Spleen (tissue), 11 donors: ENCODE results near the gene PPP1R9B. TPM values are rescaled to one million over a fixed set of nuclear protein-coding genes. Genes with fewer than 3 reads are reported as not detected.

Experiments
- DNase-seq: peaks from one replicate; pipeline ENCODE4 v3.0.0-alpha.2; 2020
- H3K27ac ChIP-seq, 8 donors: fragments of 200-600 bp; sonication (generic) in 7 of 8; 1 replicate in 4 of 8; 2 replicates in 4 of 8; pipeline versions ENCODE4 v1.5.0 to v1.8.0; 2016 to 2021; ENCODE audit warnings: inconsistent platforms in 4 of 8, mild to moderate bottlenecking in 4 of 8, moderate library complexity in 1 of 8
- H3K27me3 ChIP-seq, 7 donors: fragments of 200-600 bp; sonication (generic) in 6 of 7; replicated peaks in 1 of 7; 1 replicate in 4 of 7; 2 replicates in 3 of 7; pipeline versions ENCODE4 v1.5.0 to v1.8.0; 2016 to 2021; ENCODE audit warnings: inconsistent platforms in 3 of 7, mild to moderate bottlenecking in 1 of 7
- H3K36me3 ChIP-seq, 6 donors: fragments of 200-600 bp; sonication (generic) in 5 of 6; 1 replicate in 4 of 6; 2 replicates in 2 of 6; pipeline versions ENCODE4 v1.5.0 to v1.8.0; 2016 to 2021; ENCODE audit warnings: inconsistent platforms in 2 of 6
- H3K4me1 ChIP-seq, 6 donors: fragments of 200-600 bp; sonication (generic) in 5 of 6; 1 replicate in 3 of 6; 2 replicates in 3 of 6; pipeline versions ENCODE4 v1.5.0 to v1.8.0; 2016 to 2021; ENCODE audit warnings: inconsistent platforms in 3 of 6
- H3K4me3 ChIP-seq, 8 donors: fragments of 200-600 bp; sonication (generic) in 7 of 8; 1 replicate in 4 of 8; 2 replicates in 4 of 8; pipeline versions ENCODE4 v1.5.0 to v1.8.0; 2016 to 2021; ENCODE audit warnings: inconsistent platforms in 4 of 8, mild to moderate bottlenecking in 4 of 8, moderate library complexity in 2 of 8
- H3K9me3 ChIP-seq, 8 donors: fragments of 200-600 bp; sonication (generic) in 7 of 8; 1 replicate in 4 of 8; 2 replicates in 4 of 8; pipeline versions ENCODE4 v1.5.0 to v1.8.0; 2016 to 2021; ENCODE audit warnings: inconsistent platforms in 4 of 8
- POLR2A ChIP-seq, 3 donors: fragments of 450-650 bp; IDR thresholded peaks; one replicate each; pipeline ENCODE4 v1.5.1; 2017; ENCODE audit warnings: antibody characterized with exemption in 3 of 3, mild to moderate bottlenecking in 1 of 3
- POLR2AphosphoS5 ChIP-seq, 3 donors: sonication (generic); formaldehyde crosslinking; IDR thresholded peaks; one replicate each; pipeline ENCODE4 v1.5.1; 2017; ENCODE audit warnings: antibody characterized with exemption in 3 of 3
- WGBS, 5 donors: extraction: QIAGEN DNeasy Blood & Tissue Kit in 3 of 5; methylation state at CpG; one replicate each; pipeline versions ENCODE4 v1.1.5 to v1.1.7; 2013 to 2018; 5-methylcytosine and 5-hydroxymethylcytosine counted together
- intact Hi-C: fragments of 100-400 bp; cut with DNase I; formaldehyde crosslinking; loops from one replicate; pipeline ENCODE4 v1.15.0; 2023; ENCODE audit warnings: low total_unique reads
- polyA plus RNA-seq, 3 donors: library from polyadenylated mRNA; stranded (reverse); fragments of 200-250 nt; gene quantifications; one replicate each; pipeline ENCODE4 v1.2.1, GENCODE V29; 2013
- total RNA-seq, 7 donors: library from RNA; depleted of rRNA in 3 of 7; stranded (reverse); fragments of >200 nt in 3 of 7; fragmentation: NEBNext Ultra II Directional in 4 of 7; extraction: Animal tissue kit (Norgen Biotek cat#: 25700) in 4 of 7; gene quantifications; one replicate each; pipeline versions ENCODE4 v1.1.0 to v1.2.1, GENCODE V29; 2016 to 2021
- TF ChIP-seq, protein P1 (sequence below), 11 experiments: fragments of 200-600 bp in 7 of 11; fragments of 450-650 bp in 4 of 11; sonication (generic) in 4 of 11; IDR thresholded peaks in 8 of 11; conservative IDR thresholded peaks in 3 of 11; 1 replicate in 7 of 11; 2 replicates in 4 of 11; pipeline versions ENCODE4 v1.4.0 to v1.8.0; 2016 to 2021; ENCODE audit warnings: antibody characterized with exemption in 11 of 11, inconsistent platforms in 4 of 11, mild to moderate bottlenecking in 1 of 11
- donor health status: healthy with polysubstance abuse.
- donor health status: DM: no; HTN: no; CAD: no; lungs with moderate emphysema.
- donor health status: DM: no; HTN: no; CAD: no.
- donor health status: Bipolar disorder and iron deficiency.
- donor health status: healthy.
- donor health status: DM: no; HTN: no; CAD: no.
- donor health status: DM: yes; HTN: yes; CAD: no.

The PPP1R9B gene
- total and polyA plus RNA-seq, 10 donors: 30.0 to 136 (median 86.2) TPM

DNA sequence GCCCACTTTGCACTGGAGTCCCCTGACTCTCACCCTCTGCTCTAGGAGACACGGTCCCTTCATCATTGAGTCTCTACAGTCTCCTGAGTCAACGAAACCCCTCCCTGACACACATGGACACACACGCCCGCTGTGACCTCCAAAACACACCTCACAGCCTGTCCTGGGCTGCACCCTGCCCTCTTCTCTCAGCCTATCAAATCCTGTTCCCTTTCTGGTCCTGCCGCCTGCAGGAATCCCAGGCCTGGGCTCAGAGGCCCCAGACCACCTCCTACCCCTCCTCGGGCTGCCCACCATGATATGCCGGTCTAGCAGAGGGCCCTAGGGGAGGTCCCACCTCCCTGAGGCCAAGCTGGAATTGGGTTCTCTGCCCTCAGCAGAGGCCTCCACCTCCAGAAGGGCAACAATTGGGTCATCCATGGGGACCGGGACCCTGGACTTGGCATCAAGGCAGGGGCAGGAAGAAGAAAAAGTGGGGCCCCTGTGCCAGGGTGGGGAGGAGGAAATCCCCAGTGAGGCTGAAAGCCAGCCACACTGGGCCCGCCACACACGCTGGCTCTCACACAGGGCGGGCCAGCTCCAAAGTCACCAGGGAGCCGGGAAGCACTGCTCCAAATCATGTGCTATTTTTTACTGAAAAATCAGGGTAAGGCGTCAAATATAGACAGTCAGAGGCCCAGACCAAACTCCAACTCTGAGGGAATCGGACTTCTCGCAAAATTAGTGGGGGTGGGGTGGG lies 3.4 kb downstream of the PPP1R9B start:
- peaks cover 46 to 90% (median 75%) of the 10 kb centered on the region in 6 donors for H3K4me1 ChIP-seq
- no peaks in the 10 kb centered on the region for H3K9me3 ChIP-seq
- intact Hi-C loops: no loop called here
- 23 to 45% (median 34%) methylated on average over 15 of the region's 15 CpGs for WGBS, 5 donors
- no peaks in the 10 kb centered on the region for H3K27me3 ChIP-seq
- peak overlapping the region; percentile 83 to 98 (median 88) for H3K4me3 ChIP-seq
- TF ChIP-seq, protein P1, sequence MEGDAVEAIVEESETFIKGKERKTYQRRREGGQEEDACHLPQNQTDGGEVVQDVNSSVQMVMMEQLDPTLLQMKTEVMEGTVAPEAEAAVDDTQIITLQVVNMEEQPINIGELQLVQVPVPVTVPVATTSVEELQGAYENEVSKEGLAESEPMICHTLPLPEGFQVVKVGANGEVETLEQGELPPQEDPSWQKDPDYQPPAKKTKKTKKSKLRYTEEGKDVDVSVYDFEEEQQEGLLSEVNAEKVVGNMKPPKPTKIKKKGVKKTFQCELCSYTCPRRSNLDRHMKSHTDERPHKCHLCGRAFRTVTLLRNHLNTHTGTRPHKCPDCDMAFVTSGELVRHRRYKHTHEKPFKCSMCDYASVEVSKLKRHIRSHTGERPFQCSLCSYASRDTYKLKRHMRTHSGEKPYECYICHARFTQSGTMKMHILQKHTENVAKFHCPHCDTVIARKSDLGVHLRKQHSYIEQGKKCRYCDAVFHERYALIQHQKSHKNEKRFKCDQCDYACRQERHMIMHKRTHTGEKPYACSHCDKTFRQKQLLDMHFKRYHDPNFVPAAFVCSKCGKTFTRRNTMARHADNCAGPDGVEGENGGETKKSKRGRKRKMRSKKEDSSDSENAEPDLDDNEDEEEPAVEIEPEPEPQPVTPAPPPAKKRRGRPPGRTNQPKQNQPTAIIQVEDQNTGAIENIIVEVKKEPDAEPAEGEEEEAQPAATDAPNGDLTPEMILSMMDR (IDR thresholded peaks at IDR 0.05 in 8 of 11, conservative IDR thresholded peaks at IDR 0.05 in 3 of 11): no peak
- TF ChIP-seq POLR2A (IDR thresholded peaks at IDR 0.05) (no peak), POLR2AphosphoS5 (IDR thresholded peaks at IDR 0.05) (peak in 1 of 3 donors; percentile 50)
- H3K36me3 ChIP-seq: peaks cover 0 to 47% (median 31%) of the 10 kb centered on the region in 6 donors
- peak overlapping the region; percentile 73 to 99 (median 97) for H3K27ac ChIP-seq
- no peak for DNase-seq

DNA sequence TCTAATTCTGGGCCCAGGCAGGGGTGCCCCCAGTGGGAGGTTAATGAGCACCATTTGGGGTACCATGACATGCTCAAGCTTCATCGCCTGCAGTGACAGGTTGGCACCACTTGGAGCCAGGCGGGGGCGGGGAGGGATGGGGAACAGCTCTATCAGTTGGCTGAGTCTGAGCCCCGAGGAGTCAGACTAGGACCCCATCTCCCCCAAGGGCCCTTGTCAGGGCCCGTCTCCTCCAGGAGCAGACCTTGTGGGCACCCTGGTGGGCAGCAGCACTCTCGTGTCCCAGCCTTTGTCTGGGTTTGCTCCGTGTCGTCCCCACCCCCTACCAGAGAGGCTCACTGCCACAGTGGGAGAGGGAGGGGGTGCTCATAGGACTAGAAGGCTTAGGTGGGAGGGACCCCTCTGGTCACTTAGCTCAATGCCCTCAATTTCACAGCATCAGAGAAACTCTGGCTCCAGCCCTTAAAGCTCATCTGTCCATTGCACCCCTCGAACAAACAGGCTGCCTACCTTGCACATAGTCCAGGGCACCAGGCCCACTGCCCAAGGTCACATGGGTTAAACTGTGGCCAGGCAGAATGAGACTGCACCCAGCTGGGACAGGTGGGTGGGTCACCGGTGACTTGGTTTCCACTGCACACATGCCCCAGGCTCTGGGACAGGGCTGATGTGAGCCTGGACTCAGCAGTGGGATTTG lies 4.1 kb downstream of the PPP1R9B start:
- Histone ChIP-seq H3K27me3 (no peaks in the 10 kb centered on the region), H3K27ac (peak overlapping the region; percentile 73 to 99 (median 97)), H3K4me1 (peaks cover 49 to 90% (median 75%) of the 10 kb centered on the region in 6 donors), H3K4me3 (peak overlapping the region; percentile 83 to 98 (median 88)), H3K9me3 (no peaks in the 10 kb centered on the region), H3K36me3 (peaks cover 0 to 54% (median 37%) of the 10 kb centered on the region in 6 donors)
- no peak for DNase-seq
- 65 to 77% (median 70%) methylated on average over 10 of the region's 10 CpGs for whole genome bisulfite sequencing, 5 donors
- TF ChIP-seq, protein P1 (IDR thresholded peaks at IDR 0.05 in 8 of 11, conservative IDR thresholded peaks at IDR 0.05 in 3 of 11): peak in 3 of 11 experiments; percentile 2 to 29 (median 17)
- no peak for TF ChIP-seq POLR2AphosphoS5 (IDR thresholded peaks at IDR 0.05)
- intact Hi-C loops: no loop called here

DNA sequence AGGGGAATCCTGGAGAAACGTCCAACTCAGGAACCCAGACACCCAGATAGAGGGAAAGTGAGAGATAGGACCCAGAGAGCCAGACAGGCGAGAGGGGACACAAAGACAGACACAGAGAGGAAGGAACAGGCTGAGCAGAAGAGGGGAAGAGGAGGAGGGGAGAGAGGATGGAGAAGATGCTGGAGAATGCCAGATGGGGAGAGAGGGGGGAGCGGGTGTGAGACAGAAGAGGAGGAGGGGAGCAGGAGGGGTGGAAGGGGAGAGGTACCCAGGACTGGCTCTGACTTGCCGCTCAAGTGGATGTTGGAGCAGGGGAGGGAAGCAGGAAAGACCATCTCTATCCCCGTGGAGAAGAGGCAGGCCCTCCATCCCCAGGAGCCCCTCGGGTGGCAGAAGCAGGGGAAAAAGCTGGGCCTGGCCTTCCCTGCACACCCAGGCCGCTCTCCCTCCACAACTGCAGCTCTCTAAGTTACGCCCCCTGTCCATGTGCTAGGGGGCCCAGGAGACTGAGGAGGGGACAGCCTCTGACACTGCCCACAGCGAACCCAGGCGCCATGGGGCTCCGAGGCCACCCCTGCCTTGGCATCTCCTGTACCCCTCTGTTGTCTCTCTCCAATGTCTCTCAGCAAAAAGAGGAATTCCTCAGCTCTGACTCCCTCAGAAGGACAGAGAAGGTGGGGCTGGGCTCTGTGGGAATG lies 4.8 kb downstream of the PPP1R9B start:
- H3K9me3 ChIP-seq: no peaks in the 10 kb centered on the region
- H3K27me3 ChIP-seq: no peaks in the 10 kb centered on the region
- peak overlapping the region in 4 of 8 donors; percentile 88 to 98 (median 94) for H3K4me3 ChIP-seq
- no peak for DNase-seq
- H3K27ac ChIP-seq: peak overlapping the region in 6 of 8 donors; percentile 32 to 99 (median 97)
- TF ChIP-seq POLR2A (IDR thresholded peaks at IDR 0.05): no peak
- no peak for TF ChIP-seq POLR2AphosphoS5 (IDR thresholded peaks at IDR 0.05)
- TF ChIP-seq, protein P1 (IDR thresholded peaks at IDR 0.05 in 8 of 11, conservative IDR thresholded peaks at IDR 0.05 in 3 of 11): no peak
- peaks cover 0 to 61% (median 44%) of the 10 kb centered on the region in 6 donors for H3K36me3 ChIP-seq
- intact Hi-C loops: no loop called here
- peaks cover 56 to 93% (median 80%) of the 10 kb centered on the region in 6 donors for H3K4me1 ChIP-seq
- WGBS, 5 donors: 58 to 74% (median 63%) methylated on average over 11 of the region's 11 CpGs
